ENCODE measurements around the gene SP9. TPM values are rescaled to one million over a fixed set of nuclear protein-coding genes. Genes with fewer than 3 reads are reported as not detected.

SP9 gene
- total RNA-seq, 2 donors from 2014 or later, result not detected

GRCh38 chr2:174383796-174384195, 49.0 kb downstream of the SP9 start:
- Mint-ChIP-seq H3K4me1 (peaks cover 11% of the 10 kb centered on the region), H3K27ac (no peak overlapping the region), H3K4me3 (no peak overlapping the region), H3K27me3 (no peaks in the 10 kb centered on the region), H3K36me3 (ENCODE audit: low read depth) (peaks cover 2% of the 10 kb centered on the region)
- ATAC-seq (no peak), DNase-seq (no peak)
- no peaks in the 10 kb centered on the region for H3K9me3 ChIP-seq (ENCODE audit: control insufficient read depth, low read length, poor library complexity, severe bottlenecking)

- peaks cover 7% of the 10 kb centered on the region for H3K36me3 Mint-ChIP-seq (ENCODE audit: low read depth)
- no peak overlapping the region for H3K4me3 Mint-ChIP-seq
- peaks cover 18% of the 10 kb centered on the region for H3K4me1 Mint-ChIP-seq
- no peaks in the 10 kb centered on the region for H3K27me3 Mint-ChIP-seq
- no peak for ATAC-seq
- no peak overlapping the region for H3K27ac Mint-ChIP-seq
- no peaks in the 10 kb centered on the region for H3K9me3 ChIP-seq (ENCODE audit: control insufficient read depth, low read length, poor library complexity, severe bottlenecking)
- no peak for DNase-seq
These were observed 50.4 kb downstream of the SP9 start for GRCh38 chr2:174385201-174385600.

Other genes with a start within 250 kb of the SP9 start
- 10 to 100 TPM; 42.3 to 43.6 TPM for gene OLA1, start 86.4 kb upstream of the SP9 start, total RNA-seq
- 10 to 100 TPM in 1 of 2 donors, 1 to 10 TPM in 1; 8.5 to 11.6 TPM for gene SCRN3, start 60.8 kb downstream of the SP9 start, total RNA-seq
- 10 to 100 TPM; 14.0 to 16.7 TPM for gene GPR155, start 152.1 kb downstream of the SP9 start, total RNA-seq